ENCODE measurements around the gene CASP8.

Gene CASP8

DNA sequence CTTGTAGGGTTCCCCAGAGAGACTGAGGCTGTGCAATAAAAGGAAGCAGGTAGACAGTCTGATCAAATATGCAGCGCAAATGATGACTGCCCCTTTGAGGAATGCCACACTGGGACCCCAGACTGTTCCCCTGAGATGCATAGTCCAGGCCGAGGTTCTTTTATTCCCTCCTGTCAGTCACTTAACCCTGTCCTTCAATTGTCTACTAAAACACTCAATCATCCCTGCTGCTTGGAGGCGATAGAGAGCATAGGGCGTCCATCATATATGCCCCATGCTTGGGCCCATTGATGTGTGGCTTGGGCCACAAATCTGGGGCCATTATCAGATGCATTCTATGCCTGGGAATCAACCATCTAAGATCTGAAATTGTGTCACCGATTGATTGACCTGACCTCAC is 15.5 kb upstream of the CASP8 start:
- DNase-seq, result no peak

GRCh38 chr2:201246280-201246679 is 14.1 kb upstream of the CASP8 start:
- DNase-seq, result no peak

GRCh38 chr2:201248288-201248844 is 12.0 kb upstream of the CASP8 start:
- DNase-seq, result no peak

GRCh38 chr2:201249889-201250288 is 10.4 kb upstream of the CASP8 start:
- no peak for DNase-seq

GRCh38 chr2:201250741-201251140 is 9.6 kb upstream of the CASP8 start:
- DNase-seq, result no peak

- DNase-seq, result no peak
Observed at GRCh38 chr2:201254081-201254730, 6.1 kb upstream of the CASP8 start.

DNA sequence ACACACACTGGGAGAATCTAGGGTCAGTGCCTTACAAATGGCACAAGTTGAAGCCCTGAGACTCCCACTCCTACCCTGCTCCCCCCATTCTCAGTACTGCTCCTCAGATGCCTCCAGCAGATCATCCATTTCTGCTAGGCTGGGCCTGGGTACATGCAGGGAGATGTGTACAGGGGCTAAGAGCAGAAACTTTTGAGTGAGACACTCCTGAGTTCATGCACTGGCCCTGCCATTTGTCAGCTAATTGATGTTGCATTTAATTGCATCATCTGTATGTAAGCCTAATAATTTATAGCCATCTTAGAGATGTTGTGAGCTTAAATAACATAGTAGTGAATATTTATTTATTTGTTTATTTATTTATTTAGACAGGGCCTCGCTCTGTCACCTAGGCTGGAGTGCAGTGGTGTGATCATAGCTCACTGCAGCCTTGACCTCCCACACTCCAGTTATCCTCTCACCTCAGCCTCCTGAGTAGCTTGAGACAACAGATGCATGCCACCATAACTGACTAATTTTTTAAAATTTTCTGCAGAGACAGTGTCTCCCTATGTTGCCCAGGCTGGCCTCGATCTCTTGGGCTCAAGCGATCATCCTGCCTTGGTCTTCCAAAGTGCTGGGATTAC is 4.8 kb upstream of the CASP8 start:
- DNase-seq, result no peak

- no peak for DNase-seq
Observed at GRCh38 chr2:201256082-201256481, 4.3 kb upstream of the CASP8 start.

DNA sequence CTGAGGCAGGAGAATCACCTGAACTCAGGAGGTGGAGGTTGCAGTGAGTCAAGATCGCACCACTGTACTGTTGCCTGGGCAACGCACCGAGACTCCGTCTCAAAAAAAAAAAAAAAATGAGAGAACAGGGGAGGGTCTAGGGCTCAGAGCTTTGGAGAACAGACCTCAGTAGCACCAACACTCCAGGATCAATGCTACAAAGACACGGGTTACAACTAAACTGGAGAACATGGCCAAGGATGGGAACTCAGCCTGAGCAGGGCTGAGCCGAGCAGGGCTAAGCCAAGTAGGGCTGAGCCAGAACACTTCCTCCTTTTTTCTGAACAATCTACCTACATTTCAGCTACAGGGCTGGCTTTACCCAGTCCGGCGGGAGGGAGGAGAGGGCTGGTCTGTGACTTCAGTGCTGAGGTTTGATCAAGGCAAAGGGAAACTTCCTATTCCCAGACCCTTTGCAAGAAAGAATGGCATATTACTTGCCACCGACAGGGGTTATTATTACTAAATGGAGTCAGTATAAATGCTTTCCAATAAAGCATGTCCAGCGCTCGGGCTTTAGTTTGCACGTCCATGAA is 2.9 kb upstream of the CASP8 start:
- peak; percentile 43 to 49 for DNase-seq

- peak; percentile 88 to 94 for DNase-seq
Observed at GRCh38 chr2:201257956-201258665, 2.2 kb upstream of the CASP8 start.

GRCh38 chr2:201258666-201259615 is 1.4 kb upstream of the CASP8 start:
- no peak for DNase-seq

GRCh38 chr2:201261471-201261870 is 1.1 kb downstream of the CASP8 start:
- peak; percentile 64 to 70 for DNase-seq

DNA sequence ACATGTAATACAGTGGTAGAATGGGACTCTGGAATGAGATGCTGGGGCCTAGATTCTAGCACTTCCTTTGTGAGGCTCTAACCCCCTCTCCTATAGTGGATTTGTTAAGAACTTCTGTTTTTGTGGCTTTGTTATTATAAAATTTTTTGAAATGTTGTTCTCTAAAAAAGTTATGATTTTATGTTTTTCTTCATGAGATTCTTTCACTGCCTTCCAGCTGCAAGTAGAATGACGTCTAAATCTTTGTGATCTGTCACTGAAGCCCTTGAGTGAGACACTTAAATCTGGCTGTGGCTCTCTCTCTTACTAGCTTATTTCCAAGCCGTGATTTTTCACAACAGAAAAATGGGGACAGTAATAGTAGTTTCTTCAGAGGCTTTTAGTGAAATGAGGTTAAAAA is 1.6 kb downstream of the CASP8 start:
- no peak for DNase-seq

DNA sequence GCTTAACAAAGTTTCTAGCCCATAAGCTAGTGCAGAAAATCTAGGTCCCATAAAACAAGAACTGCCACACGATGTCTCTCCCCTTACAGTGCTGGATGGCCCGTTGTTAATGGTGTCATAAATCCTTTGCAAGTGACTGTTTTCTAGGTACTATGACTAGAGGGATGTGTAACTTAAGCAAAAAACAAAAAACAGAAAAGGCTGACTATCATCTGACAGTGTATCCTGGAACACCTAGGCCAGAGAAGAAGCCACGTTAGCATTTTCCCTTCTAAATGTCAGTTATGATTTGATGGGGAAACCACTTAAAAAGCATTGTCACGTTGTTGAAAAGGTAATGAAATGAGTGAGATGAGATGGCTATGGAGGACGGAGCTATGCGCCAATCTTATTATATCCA is 2.4 kb downstream of the CASP8 start:
- peak in 1 of 2 experiments; percentile 29 for DNase-seq

DNA sequence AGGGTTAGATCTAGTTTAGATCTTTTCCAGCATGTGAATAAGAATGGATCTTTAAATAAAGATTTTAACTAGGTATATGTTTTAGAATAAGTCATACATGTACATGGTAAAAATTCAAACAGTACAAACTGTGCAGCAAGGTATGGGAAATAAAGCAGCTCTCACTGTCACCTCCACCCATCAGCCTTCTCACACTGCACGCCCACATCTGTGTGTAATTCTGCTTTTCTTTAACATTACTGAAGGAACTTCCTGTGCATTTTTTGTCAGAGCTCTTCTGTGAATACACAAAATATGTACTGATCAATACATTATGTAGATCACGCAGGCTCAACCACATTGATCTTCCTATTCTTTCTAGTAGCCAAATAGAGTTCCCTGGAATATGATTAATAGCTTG is 3.4 kb downstream of the CASP8 start:
- DNase-seq, result no peak

DNA sequence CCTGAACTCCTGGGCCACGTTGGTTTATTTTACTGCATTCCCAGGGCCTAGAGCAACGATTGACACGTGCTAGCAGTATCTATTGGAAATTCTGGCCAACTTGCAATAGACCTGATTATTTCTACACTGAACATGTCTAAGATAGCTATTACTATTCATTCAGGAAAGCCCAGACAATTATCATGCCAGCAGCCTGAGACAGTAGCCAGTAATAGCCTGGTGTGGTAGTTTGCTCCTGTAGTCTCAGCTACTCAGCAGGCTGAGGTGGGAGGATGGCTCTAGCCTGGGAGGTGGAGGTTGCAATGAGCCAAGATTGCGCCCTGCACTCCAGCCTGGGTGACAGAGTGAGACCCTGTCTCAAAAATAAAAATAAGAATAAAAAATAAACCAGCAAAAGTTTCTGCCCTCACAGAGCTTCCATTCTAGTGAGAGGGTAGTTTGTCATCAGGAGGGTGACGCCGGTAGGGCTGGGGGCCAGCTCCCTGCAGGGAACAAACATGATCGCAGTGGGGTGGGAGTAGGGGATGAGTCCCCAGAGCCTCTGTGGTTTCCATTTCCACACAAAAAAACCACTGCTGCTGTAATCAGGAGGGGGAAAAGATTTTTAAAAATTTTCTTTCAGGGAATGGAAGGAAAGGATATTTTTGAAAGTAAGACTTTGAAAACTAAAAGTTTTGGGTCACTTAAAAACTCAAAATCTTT is 4.3 kb downstream of the CASP8 start:
- DNase-seq, result no peak

DNA sequence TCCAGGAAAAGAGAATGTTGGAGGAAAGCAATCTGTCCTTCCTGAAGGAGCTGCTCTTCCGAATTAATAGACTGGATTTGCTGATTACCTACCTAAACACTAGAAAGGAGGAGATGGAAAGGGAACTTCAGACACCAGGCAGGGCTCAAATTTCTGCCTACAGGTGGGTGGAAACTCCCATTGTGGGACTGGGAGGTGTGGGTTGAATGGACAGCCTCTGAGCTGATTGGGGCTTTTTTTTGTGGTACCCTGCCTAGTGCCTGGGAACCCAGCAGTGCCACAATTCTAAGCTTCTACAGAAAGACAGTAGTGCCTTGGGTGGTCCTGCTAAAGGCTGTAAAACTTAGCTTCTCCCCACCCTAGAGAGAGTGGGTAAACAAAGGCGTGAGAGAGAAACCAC is 6.3 kb downstream of the CASP8 start:
- no peak for DNase-seq

DNA sequence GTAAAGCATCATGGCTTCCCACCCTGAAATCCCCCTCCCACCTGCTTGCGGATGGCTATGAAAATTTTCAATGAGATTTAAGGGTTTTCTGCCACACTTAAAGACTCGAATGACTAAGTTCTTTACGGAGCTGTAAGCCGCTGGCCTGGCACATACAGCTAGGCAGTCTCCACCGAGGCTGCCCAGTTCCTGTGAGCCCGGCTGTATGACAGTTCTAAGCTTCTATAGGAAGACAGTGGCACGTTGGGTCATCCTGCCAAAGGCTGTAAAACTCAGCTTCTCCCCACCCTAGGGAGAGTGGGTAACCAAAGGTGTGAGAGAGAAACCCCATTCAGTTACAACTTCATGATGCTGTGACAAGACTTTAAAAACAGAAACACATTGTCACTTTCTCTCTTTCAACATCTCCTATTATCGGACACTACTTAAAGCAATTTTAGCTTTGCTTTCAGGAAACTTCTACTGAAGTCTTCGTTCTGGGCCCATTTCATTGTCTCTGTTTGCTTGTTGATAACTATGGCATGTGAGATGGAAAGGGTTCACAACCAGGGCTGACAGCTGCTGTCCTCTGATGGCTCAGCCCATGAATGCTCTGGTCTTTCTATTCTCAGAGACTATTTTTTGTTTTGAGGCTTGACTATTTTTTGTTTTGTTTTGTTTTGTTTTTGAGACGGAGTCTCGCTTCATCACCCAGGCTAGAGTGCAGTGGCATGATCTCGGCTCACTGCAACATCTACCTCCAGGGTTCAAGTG is 7.1 kb downstream of the CASP8 start:
- DNase-seq, result peak; percentile 26 to 47

DNA sequence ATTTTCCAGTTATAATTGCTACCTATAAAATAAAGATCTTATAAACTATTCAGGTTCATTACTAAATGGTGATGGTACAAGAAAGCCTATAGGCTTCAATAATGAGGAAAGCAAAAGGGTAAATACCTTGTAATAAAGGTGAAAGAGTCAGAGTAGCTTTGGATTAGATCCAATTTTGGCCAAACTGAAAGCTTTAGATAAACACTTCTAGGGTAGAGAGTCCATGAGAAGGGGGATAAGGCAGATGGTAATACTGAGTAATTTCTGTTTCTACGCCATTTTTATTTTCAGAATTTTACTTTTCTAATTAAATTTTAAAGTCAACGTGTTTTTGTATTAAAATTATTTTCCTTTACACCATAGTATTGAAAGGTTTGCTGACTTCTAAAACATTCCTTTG is 9.4 kb downstream of the CASP8 start:
- DNase-seq, result no peak

DNA sequence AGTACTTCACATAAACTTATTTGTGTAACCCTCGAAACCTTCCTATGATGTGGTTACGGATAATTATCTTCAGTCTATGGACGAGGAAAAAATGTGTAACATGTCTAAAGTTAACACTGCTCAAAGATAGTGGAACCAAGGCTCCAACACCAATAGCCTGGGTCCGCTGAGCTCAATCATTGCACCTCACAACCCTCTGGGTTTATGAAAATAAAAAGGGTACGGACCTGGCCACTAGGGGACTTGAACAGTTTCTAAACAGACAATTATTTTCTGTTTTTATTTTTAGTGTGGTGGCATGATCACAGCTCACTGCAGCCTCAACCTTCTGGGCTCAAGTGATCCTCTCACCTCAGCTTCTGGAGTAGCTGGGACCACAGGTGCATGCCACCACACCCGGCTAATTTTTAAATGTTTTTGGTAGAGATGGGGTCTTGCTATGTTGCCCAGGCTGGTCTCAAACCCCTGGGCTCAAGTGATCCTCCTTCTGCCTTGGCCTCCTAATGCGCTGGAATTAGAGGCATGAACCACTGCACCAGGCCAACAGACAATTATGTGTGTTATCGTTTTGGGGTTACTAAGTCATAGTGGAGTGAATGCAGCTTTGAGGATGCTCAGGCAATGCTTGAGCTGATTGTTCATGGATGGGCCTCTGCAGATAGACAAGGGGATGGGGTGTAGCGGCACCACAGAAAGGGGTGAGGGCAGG is 10.1 kb downstream of the CASP8 start:
- DNase-seq, result no peak

Measured in activated CD4-positive, alpha-beta T cell treated with anti-CD3 and anti-CD28 coated beads, Interleukin-2, amount 50 U/mL, for 48 hours (primary cell).